Measurements from ENCODE around the gene APOO. TPM values are rescaled to one million over a fixed set of nuclear protein-coding genes. Genes with fewer than 3 reads are reported as not detected.

Gene APOO
- 21.3 and 24.8 TPM in 2 replicates for total RNA-seq (2014; rRNA removed; shearing (Covaris generic); ENCODE audit: low replicate concordance)

GRCh38 chrX:23907498-23908218 lies at the start of gene APOO, which contains the start of gene CXorf58:
APOO (minus strand) TSS chrX:23907938; CDS start chrX:23907702, 236 bp downstream.
CXorf58 (plus strand) TSS chrX:23908006; CDS start chrX:23910303, 2,297 bp downstream.
- in situ Hi-C loops (cut with HindIII; ENCODE audit: low pct_unique_long_range_greater_than_20kb, low sequenced_read_pairs) = no loop called here
- DNase-seq (ENCODE audit: low read depth) = peak; percentile 95

- in situ Hi-C loops (cut with HindIII; ENCODE audit: low pct_unique_long_range_greater_than_20kb, low sequenced_read_pairs) = no loop called here
- no peak for DNase-seq (ENCODE audit: low read depth)
These were observed 46.7 kb upstream of the APOO start for GRCh38 chrX:23954396-23954795.

GRCh38 chrX:23953908-23954269 lies 46.2 kb upstream of the APOO start:
- in situ Hi-C loops (cut with HindIII; ENCODE audit: low pct_unique_long_range_greater_than_20kb, low sequenced_read_pairs) = no loop called here
- DNase-seq (ENCODE audit: low read depth) = no peak

GRCh38 chrX:23952984-23953907 lies 45.5 kb upstream of the APOO start:
- no peak for DNase-seq (ENCODE audit: low read depth)
- in situ Hi-C loops (cut with HindIII; ENCODE audit: low pct_unique_long_range_greater_than_20kb, low sequenced_read_pairs) = no loop called here

- no peak for DNase-seq (ENCODE audit: low read depth)
- in situ Hi-C loops (cut with HindIII; ENCODE audit: low pct_unique_long_range_greater_than_20kb, low sequenced_read_pairs) = no loop called here
These were observed 44.7 kb upstream of the APOO start for GRCh38 chrX:23952391-23952790.

GRCh38 chrX:23945206-23945605 lies 37.5 kb upstream of the APOO start:
- in situ Hi-C loops (cut with HindIII; ENCODE audit: low pct_unique_long_range_greater_than_20kb, low sequenced_read_pairs) = no loop called here
- no peak for DNase-seq (ENCODE audit: low read depth)

- in situ Hi-C loops (cut with HindIII; ENCODE audit: low pct_unique_long_range_greater_than_20kb, low sequenced_read_pairs) = no loop called here
- DNase-seq (ENCODE audit: low read depth) = no peak
These were observed 36.5 kb upstream of the APOO start for GRCh38 chrX:23944234-23944633.

GRCh38 chrX:23939203-23939602 lies 31.5 kb upstream of the APOO start:
- in situ Hi-C loops (cut with HindIII; ENCODE audit: low pct_unique_long_range_greater_than_20kb, low sequenced_read_pairs) = no loop called here

GRCh38 chrX:23938690-23939089 lies 31.0 kb upstream of the APOO start:
- in situ Hi-C loops (cut with HindIII; ENCODE audit: low pct_unique_long_range_greater_than_20kb, low sequenced_read_pairs) = no loop called here
- DNase-seq (ENCODE audit: low read depth) = no peak

More at GRCh38 chrX:23939203-23939602, 31.5 kb upstream of the APOO start:
- DNase-seq (ENCODE audit: low read depth) = no peak

GRCh38 chrX:23937100-23937499 lies 29.4 kb upstream of the APOO start:
- in situ Hi-C loops (cut with HindIII; ENCODE audit: low pct_unique_long_range_greater_than_20kb, low sequenced_read_pairs) = no loop called here

GRCh38 chrX:23936180-23936579 lies 28.4 kb upstream of the APOO start:
- DNase-seq (ENCODE audit: low read depth) = no peak
- in situ Hi-C loops (cut with HindIII; ENCODE audit: low pct_unique_long_range_greater_than_20kb, low sequenced_read_pairs) = no loop called here

More at GRCh38 chrX:23937100-23937499, 29.4 kb upstream of the APOO start:
- DNase-seq (ENCODE audit: low read depth) = no peak

- in situ Hi-C loops (cut with HindIII; ENCODE audit: low pct_unique_long_range_greater_than_20kb, low sequenced_read_pairs) = no loop called here
- no peak for DNase-seq (ENCODE audit: low read depth)
These were observed 27.4 kb upstream of the APOO start for GRCh38 chrX:23935106-23935505.

- DNase-seq (ENCODE audit: low read depth) = no peak
These were observed 24.3 kb upstream of the APOO start for GRCh38 chrX:23932046-23932445.

GRCh38 chrX:23930894-23931604 lies 23.3 kb upstream of the APOO start:
- in situ Hi-C loops (cut with HindIII; ENCODE audit: low pct_unique_long_range_greater_than_20kb, low sequenced_read_pairs) = no loop called here
- DNase-seq (ENCODE audit: low read depth) = no peak

More at GRCh38 chrX:23932046-23932445, 24.3 kb upstream of the APOO start:
- in situ Hi-C loops (cut with HindIII; ENCODE audit: low pct_unique_long_range_greater_than_20kb, low sequenced_read_pairs) = no loop called here

- DNase-seq (ENCODE audit: low read depth) = no peak
- in situ Hi-C loops (cut with HindIII; ENCODE audit: low pct_unique_long_range_greater_than_20kb, low sequenced_read_pairs) = no loop called here
These were observed 18.3 kb upstream of the APOO start for GRCh38 chrX:23926015-23926414.

- in situ Hi-C loops (cut with HindIII; ENCODE audit: low pct_unique_long_range_greater_than_20kb, low sequenced_read_pairs) = no loop called here
- DNase-seq (ENCODE audit: low read depth) = no peak
These were observed 12.1 kb upstream of the APOO start for GRCh38 chrX:23919706-23920320.

GRCh38 chrX:23919148-23919547 lies 11.4 kb upstream of the APOO start:
- no peak for DNase-seq (ENCODE audit: low read depth)
- in situ Hi-C loops (cut with HindIII; ENCODE audit: low pct_unique_long_range_greater_than_20kb, low sequenced_read_pairs) = no loop called here

- in situ Hi-C loops (cut with HindIII; ENCODE audit: low pct_unique_long_range_greater_than_20kb, low sequenced_read_pairs) = no loop called here
- DNase-seq (ENCODE audit: low read depth) = no peak
These were observed 3.5 kb upstream of the APOO start for GRCh38 chrX:23911126-23911835.
